A549 (cell line): ENCODE results near the gene HYOU1.

Experiments used
- BHLHE40 ChIP-seq: IDR thresholded peaks from 2 replicates; pipeline ENCODE4 v1.6.1; 2012; ENCODE audit warnings: low read depth, low read length, inconsistent platforms
- CHD2 ChIP-seq: fragments of 150-350 bp; IDR thresholded peaks from 2 replicates; pipeline ENCODE4 v1.6.1; 2014; ENCODE audit warnings: low read length; ENCODE audit not compliant: partially characterized antibody
- CTCF ChIP-seq: fragments of >200 bp; sonication (Bioruptor Twin); formaldehyde crosslinking; IDR thresholded peaks from 3 replicates; pipeline ENCODE4 v1.5.1; 2016
- EP300 ChIP-seq, 2 experiments: fragments of >200 bp; sonication (Bioruptor Twin); formaldehyde crosslinking; IDR thresholded peaks; 2 replicates in 1 of 2; 3 replicates in 1 of 2; pipeline ENCODE4 v1.6.1; 2016 to 2017
- RFX5 ChIP-seq: fragments of 450-650 bp; IDR thresholded peaks from 2 replicates; pipeline ENCODE4 v1.7.1; 2014; ENCODE audit warnings: antibody characterized with exemption, mild to moderate bottlenecking, moderate library complexity
- RNF2 ChIP-seq: fragments of 200-600 bp; sonication (generic); IDR thresholded peaks from 2 replicates; pipeline ENCODE4 v1.6.1; 2016; ENCODE audit warnings: low read depth, mild to moderate bottlenecking, antibody characterized with exemption, moderate library complexity, borderline replicate concordance

GRCh38 chr11:119088406-119088805 is 31.4 kb upstream of the HYOU1 start:
- TF ChIP-seq CTCF (no peak), RNF2 (no peak), CHD2 (no peak), RFX5 (no peak), BHLHE40 (no peak), EP300 (IDR thresholded peaks at IDR 0.05) (no peak)
